ENCODE measurements around the gene FBXL7. TPM values are rescaled to one million over a fixed set of nuclear protein-coding genes. Genes with fewer than 3 reads are reported as not detected.

Gene FBXL7
- total RNA-seq, 1 donor from 2014 or later = 70.7 TPM

DNA sequence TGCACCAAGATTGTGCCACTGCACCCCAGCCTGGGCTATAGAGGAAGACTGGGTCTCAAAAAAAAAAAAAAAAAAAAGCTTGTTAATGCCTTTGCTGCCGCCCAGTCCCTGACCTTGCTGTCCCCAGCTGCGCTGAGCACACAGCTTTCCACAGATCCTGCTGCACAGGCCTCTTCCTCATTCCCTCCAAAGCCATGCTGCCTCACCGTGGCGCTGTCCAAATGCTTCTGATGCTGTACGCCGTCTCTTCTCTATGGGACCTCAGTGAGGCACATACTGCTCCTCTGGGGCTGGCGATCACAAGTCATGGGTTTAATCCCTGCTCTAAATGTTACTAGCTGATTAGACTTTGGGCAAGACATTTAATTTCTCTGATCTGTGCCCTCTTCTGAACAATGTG is 234.1 kb downstream of the FBXL7 start:
- no peak for DNase-seq (ENCODE audit: low spot score in 2 of 2, unreplicated experiment in 2 of 2)
- TF ChIP-seq, protein P1, sequence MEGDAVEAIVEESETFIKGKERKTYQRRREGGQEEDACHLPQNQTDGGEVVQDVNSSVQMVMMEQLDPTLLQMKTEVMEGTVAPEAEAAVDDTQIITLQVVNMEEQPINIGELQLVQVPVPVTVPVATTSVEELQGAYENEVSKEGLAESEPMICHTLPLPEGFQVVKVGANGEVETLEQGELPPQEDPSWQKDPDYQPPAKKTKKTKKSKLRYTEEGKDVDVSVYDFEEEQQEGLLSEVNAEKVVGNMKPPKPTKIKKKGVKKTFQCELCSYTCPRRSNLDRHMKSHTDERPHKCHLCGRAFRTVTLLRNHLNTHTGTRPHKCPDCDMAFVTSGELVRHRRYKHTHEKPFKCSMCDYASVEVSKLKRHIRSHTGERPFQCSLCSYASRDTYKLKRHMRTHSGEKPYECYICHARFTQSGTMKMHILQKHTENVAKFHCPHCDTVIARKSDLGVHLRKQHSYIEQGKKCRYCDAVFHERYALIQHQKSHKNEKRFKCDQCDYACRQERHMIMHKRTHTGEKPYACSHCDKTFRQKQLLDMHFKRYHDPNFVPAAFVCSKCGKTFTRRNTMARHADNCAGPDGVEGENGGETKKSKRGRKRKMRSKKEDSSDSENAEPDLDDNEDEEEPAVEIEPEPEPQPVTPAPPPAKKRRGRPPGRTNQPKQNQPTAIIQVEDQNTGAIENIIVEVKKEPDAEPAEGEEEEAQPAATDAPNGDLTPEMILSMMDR (IDR thresholded peaks at IDR 0.05; ENCODE audit: unreplicated experiment) = no peak
- Mint-ChIP-seq H3K27me3 (ENCODE audit: low read depth) (no peaks in the 10 kb centered on the region), H3K36me3 (peaks cover 10% of the 10 kb centered on the region), H3K9me3 (peaks cover 9% of the 10 kb centered on the region), H3K27ac (no peak overlapping the region), H3K4me3 (no peak overlapping the region), H3K4me1 (peaks cover 47% of the 10 kb centered on the region)

DNA sequence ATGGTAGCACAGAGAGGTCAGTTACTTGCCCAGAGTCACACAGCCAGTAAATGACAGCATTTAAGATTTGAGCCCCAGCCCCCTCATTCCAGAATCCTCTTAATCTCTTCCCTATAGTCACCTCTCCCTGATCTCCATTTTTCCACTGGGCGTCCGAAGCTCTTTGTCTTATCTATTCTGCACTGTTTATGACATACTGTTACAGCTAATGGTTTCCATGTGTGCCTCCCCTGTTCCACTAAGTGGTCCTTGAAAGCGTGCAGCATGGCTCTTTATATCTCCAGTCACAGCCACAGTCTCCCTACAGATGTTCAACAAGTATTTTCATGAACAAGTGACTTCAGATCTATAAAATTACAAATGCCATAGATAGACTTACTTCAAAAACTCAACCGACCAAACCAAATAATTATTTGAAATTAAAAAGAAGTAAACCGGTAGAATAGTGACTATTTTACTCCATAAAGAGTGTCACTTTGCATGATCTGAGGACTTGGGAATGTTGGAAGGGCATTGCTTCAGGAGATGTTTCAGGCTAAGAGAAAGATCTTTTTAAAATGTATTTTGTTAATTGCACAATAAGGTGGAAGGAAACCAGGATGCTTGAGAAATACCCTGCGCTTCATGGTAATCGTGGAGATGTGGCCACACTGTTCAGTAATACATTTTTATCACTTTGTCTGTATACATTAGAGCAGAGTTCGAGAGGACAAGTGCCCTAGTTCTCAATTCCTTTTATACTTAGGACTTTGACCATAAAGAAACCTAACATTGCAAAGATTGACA is 237.2 kb downstream of the FBXL7 start:
- Mint-ChIP-seq H3K9me3 (no peaks in the 10 kb centered on the region), H3K36me3 (peaks cover 5% of the 10 kb centered on the region), H3K4me3 (no peak overlapping the region), H3K27ac (peak overlapping the region; percentile 35), H3K4me1 (peaks cover 53% of the 10 kb centered on the region), H3K27me3 (ENCODE audit: low read depth) (no peaks in the 10 kb centered on the region)
- TF ChIP-seq, protein P1 (IDR thresholded peaks at IDR 0.05; ENCODE audit: unreplicated experiment) = no peak
- no peak for DNase-seq (ENCODE audit: low spot score in 2 of 2, unreplicated experiment in 2 of 2)

DNA sequence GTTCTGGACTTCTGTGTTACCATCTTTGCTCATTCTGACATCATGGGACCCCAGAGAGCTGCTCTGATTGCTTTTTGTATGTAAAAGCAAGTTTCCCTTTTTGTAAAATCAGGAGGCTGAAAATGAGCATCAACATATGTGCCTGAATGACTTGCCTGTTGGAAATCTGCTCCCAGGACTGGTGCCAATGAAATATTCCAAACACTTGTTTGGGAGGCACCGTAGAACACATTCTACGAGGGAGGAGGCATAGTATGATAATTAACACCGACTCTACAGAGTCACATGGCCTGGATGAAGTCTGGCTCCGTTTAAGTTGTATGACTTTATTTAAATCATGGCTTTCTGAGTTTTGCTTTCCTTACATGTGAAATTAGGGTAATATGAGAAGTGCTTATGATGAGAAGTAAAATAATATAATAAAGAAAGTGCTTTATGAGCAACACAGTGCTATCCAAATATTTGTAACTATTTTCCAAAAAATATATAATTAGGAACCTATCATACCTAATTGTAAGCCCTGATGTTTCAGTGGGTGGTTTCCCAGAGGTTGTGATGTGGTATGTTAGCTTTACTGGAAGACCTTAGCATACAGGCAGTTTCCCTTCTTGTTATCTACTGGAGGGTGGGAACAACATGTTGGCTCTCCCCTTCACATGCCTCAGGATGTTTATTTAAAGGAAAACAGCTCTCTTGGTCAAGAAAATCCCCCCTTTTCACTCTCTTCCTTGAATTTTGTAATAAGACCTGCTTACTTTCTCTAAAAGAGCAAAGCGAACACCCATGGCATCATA is 238.1 kb downstream of the FBXL7 start:
- no peaks in the 10 kb centered on the region for H3K27me3 Mint-ChIP-seq (ENCODE audit: low read depth)
- H3K4me3 Mint-ChIP-seq = no peak overlapping the region
- H3K36me3 Mint-ChIP-seq = peaks cover 11% of the 10 kb centered on the region

DNA sequence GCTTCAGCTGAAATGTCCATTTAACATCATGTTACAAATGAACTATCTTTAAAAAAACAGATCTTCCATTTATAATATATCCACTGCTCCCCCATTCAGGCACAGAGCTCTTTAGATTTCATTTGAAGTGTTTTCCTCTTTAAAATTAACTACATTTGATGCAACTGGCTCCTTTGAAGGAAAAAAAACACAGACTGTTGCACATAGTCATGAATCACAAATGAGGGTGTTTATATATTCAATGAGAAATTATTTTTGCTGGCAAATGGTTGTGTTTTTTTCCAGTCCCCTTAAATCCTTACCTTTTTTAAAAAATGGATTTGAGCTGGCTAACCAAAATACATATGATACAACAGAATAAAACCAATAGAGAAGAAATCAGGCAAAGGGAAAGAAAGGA is 240.4 kb downstream of the FBXL7 start:
- Mint-ChIP-seq H3K27ac (peak overlapping the region; percentile 10), H3K36me3 (peaks cover 19% of the 10 kb centered on the region), H3K4me3 (no peak overlapping the region), H3K4me1 (peaks cover 48% of the 10 kb centered on the region), H3K27me3 (ENCODE audit: low read depth) (no peaks in the 10 kb centered on the region), H3K9me3 (peaks cover 14% of the 10 kb centered on the region)
- no peak for DNase-seq (ENCODE audit: low spot score in 2 of 2, unreplicated experiment in 2 of 2)
- TF ChIP-seq, protein P1 (IDR thresholded peaks at IDR 0.05; ENCODE audit: unreplicated experiment) = no peak

More for the DNA sequence above, 238.1 kb downstream of the FBXL7 start:
- Mint-ChIP-seq H3K27ac (peak overlapping the region; percentile 51), H3K4me1 (peaks cover 53% of the 10 kb centered on the region), H3K9me3 (peaks cover 6% of the 10 kb centered on the region)
- no peak for DNase-seq (ENCODE audit: low spot score in 2 of 2, unreplicated experiment in 2 of 2)
- TF ChIP-seq, protein P1 (IDR thresholded peaks at IDR 0.05; ENCODE audit: unreplicated experiment) = no peak

DNA sequence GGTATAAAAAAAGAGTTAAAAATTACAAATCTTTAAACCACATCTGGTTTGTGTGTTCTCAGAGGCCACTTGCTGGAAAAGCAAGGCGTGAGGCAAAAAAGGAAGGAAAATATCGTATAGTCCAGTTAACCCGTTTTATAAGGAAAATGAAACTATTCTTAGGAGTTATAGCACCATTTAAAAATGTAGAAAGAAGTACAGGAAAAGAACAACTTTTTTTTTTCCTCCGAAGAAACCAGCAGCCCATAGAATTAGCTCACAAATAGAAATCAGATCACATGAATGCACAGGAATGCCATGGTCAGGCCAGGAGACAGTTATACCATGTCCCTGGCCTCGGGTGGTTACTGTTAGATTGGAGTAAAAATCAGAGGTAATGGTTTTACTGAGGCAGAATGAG is 241.6 kb downstream of the FBXL7 start:
- Mint-ChIP-seq H3K9me3 (peaks cover 20% of the 10 kb centered on the region), H3K4me3 (no peak overlapping the region), H3K27me3 (ENCODE audit: low read depth) (no peaks in the 10 kb centered on the region), H3K27ac (peak overlapping the region; percentile 7), H3K36me3 (peaks cover 19% of the 10 kb centered on the region), H3K4me1 (peaks cover 46% of the 10 kb centered on the region)
- DNase-seq (ENCODE audit: low spot score in 2 of 2, unreplicated experiment in 2 of 2) = no peak
- TF ChIP-seq, protein P1 (IDR thresholded peaks at IDR 0.05; ENCODE audit: unreplicated experiment) = no peak

Data from mesothelial cell of epicardium (in vitro differentiated cells).